Activated T-helper 1 cell treated with anti-CD3 and anti-CD28 coated beads, Interleukin-2, amount 50 U/mL, for 16 hours (primary cell): ENCODE results near the gene DPH6.
"Not testable (repeated sequence)": the region's sequence is repeated elsewhere in the genome, so short reads cannot be mapped to it uniquely, and the experiment has no call there.

Experiments used
- DNase-seq, 2 donors: peaks; one replicate each; pipeline ENCODE4 v3.0.0-alpha.2; 2020; ENCODE audit warnings: low read depth in 1 of 2, low spot score in 1 of 2

Gene DPH6

GRCh38 chr15:35441279-35441678, 104.7 kb downstream of the DPH6 start:
- DNase-seq, result not testable (repeated sequence)

DNA sequence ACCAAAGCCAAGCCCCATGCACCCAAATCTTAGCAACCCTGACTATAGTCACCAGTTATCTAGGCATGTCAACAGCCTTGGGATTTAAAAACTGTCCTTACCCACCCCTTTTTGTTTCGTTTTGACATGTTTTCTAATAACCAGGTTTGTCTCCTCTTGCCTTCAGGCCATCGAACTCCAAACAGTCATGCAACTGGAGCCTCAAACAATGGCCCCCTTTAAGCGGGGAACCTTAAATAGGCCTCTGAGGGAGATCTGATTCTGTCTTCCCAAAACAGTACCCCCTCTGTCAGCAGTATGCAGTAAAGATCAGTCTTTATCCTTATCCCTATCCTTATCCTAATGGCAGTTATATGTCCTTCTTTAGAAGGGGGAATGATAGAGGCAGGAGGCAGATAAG, 105.7 kb downstream of the DPH6 start:
- no peak for DNase-seq

GRCh38 chr15:35439291-35439690, 106.7 kb downstream of the DPH6 start:
- no peak for DNase-seq

DNA sequence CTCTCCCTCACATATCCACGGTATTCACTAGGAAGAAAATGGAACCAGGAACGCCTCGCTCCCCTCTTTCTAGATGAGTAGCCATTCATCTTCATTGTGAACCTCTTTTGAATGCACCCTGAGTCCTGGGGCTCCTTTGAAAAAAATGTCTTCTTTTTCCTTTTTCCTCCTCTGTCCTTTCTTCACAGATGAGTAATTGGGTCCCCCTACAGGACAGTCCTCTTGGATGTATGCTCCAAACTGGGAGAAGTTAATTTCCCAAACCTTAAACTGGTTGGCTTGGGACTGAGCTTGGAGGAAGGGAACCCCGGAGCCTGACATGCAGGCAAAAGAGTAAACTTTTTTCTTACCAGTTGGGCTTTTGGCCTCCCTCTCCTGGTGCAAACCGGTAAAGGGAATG, 108.8 kb downstream of the DPH6 start:
- no peak for DNase-seq

DNA sequence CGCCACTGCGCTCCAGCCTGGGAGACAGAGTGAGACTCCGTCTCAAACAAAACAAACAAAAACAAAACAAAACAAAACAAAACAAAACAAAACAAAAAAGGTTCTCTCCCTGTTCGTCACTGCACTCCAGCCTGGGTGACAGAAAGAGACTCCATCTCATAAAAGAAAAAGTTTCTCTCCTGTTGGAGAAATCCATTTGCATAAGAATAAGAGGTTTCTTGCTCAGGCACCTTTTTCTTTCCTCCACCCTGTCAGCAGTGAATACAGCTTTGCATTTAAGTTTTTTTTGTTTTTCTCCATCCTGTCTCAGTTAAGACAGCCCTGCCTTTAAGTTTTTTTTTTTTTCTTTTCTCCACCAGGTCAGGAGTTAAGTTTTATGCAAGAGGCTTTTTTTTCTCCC, 109.5 kb downstream of the DPH6 start:
- no peak for DNase-seq

GRCh38 chr15:35431281-35431680, 114.7 kb downstream of the DPH6 start:
- DNase-seq, result no peak

GRCh38 chr15:35430301-35430700, 115.7 kb downstream of the DPH6 start:
- no peak for DNase-seq

DNA sequence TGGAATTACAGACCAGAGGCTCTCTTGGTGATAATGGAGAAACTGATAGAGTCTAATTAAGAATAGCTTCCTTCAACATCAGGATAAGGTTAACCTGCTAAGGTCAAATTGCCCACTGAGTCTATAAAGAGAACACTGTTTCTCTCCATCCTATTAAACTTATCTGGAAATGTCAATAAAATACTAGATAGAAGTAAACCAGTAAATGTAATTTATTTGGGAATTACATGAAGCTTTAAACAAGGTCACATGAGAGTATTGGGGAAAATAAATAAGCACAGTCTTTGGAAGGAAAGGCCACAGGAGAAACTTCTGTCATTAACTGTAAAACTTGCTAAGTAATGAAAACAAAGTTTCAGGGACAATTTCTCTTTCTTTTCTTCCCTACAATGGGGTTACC, 118.5 kb downstream of the DPH6 start:
- no peak for DNase-seq

DNA sequence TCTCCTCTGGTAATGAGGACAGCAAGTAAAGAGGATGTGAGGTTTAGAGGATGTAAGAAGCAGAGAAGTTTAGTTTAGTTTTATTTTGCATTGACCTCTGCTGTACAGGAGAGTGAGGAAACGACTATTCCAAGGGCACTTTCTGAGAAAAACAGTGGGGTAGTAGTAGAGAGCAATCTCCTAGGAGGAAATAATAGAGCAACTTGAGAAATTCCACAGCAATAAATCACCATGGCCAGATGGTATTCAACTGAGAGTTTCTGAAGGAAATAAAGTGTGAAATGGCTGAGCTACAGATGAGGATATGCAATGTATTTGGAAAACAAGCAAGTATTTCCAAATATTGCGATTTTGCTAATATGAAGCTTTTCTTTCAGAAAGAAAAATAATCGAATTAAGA, 118.9 kb downstream of the DPH6 start:
- DNase-seq, result no peak

DNA sequence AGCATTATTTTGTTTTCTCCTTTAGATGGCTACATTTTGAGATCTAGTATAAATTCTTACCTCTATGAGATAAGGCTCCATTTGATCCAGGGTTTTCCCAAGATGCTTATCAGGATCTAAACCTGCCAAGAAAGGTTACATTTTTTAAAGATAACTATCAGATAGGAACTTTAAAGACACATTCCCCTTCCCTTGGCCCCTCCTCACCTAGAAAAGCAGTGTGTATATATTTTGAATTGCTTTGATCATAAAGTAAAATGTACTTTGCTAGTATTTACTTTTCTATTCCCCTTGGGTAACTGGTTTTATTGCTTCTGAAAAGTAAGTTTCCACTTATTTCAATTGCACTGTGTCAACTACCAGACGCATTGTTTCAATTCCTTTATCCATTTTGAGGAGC, 135.2 kb downstream of the DPH6 start:
- no peak for DNase-seq

- no peak for DNase-seq
These were observed 146.1 kb downstream of the DPH6 start for GRCh38 chr15:35399901-35400300.

DNA sequence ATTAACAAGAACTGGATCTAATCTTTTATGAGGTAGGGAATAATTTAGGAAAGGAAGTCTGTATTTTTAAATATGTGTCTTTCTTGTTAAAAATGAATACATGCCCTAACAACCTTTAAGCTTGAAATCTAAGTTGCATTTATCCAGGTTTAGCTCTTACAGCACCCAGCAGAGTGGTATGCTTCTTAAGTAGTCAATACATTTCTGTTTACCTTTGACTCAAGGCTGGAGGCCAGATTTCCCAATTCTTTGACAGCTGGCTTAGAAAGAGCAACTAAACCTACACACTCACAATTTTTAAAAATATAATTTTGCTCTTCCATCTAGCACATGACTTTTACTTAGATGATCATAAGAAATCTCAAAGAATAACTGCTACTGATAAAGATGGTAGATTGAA, 148.9 kb downstream of the DPH6 start:
- no peak for DNase-seq

GRCh38 chr15:35394416-35394815, 151.5 kb downstream of the DPH6 start:
- no peak for DNase-seq

DNA sequence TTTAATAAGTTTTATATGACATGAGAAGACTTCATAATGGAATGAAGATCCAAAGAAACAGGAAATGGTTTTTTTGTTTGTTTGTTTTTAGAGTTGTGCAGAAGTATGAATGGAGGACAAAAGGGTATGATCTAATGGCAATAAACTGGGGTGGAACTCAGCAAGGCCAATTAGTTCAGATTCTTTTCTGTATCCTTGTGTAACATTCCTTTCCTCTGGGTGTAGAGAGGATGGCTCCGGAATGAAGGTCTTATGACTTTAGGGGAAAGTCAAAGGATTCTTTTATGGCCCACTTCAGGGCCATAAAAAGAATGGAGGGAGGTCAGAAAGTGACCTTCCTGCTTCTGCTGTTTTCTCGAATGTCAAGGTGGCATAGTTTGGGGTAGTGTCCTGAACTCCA, 152.6 kb downstream of the DPH6 start:
- no peak for DNase-seq

- not testable (repeated sequence) for DNase-seq
These were observed 154.5 kb downstream of the DPH6 start for GRCh38 chr15:35391408-35391984.

- DNase-seq, result no peak
These were observed 162.5 kb downstream of the DPH6 start for GRCh38 chr15:35383506-35383905.

- no peak for DNase-seq
These were observed 164.6 kb downstream of the DPH6 start for GRCh38 chr15:35381328-35381727.

DNA sequence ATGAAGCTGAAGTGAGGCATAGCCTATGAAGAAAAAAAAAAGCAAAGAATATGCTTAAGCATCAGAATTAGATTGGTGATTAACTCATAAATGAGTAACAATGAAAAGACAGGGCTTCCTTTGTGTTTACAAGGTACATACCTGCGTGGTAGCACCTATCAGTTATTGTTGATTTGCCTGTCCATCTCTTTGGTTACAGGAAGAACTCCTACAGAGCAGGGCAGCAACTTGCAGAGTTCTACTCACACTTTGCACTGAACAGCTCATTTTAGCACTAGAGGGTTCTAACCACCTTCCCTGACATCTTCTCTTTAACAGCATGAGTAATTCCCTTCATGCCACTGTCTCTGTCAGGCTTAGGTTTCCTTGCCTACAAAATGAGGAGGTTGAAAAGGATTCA, 166.0 kb downstream of the DPH6 start:
- DNase-seq, result no peak

- not testable (repeated sequence) for DNase-seq
These were observed 167.5 kb downstream of the DPH6 start for GRCh38 chr15:35378454-35378853.

DNA sequence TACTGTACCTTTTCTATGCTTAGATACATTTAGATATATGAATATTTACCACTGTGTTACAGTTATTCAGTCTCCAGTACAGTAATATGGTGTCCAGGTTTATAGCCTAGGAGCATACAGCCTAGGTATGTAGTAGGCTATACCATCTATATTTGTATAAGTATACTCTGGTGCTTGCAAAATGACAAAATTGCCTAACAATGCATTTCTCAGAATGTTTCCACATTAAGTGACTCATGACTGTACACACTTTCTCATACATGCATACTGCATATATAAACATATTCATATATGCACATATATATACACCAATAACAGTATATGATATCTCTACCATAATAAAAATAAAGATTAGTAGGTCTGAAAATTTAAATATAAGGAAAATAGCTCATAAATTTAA, 169.3 kb downstream of the DPH6 start:
- DNase-seq, result no peak

DNA sequence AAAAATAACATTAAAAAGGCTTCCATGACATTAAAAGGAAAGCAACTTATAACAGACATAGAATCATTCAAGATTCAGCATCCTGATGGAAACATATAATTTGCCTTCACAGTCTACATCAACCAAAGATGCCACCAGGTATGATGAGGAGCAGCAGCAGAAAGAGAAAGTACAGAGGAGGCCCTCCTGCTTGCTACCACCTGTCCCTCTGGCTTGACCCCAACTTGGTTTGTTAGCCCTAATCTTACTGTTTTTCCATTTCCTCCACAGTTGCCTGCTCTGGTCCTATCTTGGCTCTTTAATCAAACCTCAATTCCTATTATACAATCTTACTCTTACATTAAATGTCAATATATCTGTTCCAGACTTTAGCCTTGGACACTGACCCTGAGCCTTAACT, 171.3 kb downstream of the DPH6 start:
- DNase-seq, result no peak

DNA sequence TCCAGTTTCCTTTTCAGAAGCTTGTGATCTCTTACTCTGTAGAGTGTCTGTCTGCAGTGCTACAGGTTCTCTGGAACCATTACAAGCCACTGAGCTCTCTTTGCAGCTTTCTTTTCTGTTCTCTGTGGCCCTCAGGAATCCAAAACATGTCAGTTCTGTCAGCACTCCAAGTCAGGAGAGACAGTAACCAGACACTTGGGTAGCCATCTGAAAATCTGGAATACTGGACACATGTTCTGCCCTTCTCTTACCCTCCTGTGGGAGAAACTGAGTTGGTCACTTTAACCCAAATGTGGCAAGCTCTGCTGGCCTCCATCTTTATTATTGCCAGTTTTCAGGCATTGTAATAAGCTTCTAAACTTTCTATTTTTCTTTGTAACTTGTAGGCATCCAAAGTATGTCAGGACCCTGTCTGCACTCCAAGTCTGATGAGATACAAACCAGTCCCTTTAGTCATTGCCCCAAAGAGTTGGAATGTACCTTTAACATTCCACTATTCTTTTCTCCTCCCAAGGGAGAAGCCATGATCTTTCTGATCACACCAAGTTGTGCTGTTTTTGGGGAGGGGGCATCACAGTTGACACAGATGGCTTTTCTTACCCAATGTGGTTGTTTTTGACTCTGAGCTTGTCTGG, 183.7 kb downstream of the DPH6 start:
- DNase-seq, result no peak

DNA sequence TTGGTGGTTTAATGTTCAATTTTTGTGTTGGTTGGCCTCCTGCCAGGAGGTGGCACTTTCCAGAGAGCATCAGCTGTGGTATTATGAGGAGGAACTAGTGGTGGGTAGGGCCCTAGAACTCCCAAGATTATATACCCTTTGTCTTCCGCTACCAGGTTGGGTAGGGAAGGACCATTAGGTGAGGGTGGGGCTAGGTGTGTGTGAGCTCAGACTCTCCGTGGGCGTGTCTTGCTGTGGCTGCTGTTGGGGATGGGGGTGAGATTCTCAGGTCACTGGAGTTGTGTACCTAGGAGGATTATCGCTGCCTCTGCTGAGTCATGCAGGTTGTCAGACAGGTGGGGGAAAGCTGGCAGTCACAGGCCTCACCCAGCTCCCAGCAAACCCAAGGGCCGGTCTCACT, 187.1 kb downstream of the DPH6 start:
- no peak for DNase-seq
